GM18507 (cell line): Measurements from ENCODE around the gene ROR1.

Experiments used
- DNase-seq: peaks from one replicate; pipeline ENCODE4 v3.0.0; 2011; ENCODE audit warnings: low read depth; ENCODE audit not compliant: insufficient read length; ENCODE audit errors: extremely low spot score
- FAIRE-seq: peaks from 2 replicates; lab custom pipeline; 2011; peaks lifted over from hg19 to GRCh38; lab: Jason Lieb, UNC

The ROR1 gene

GRCh38 chr1:64133036-64133435 lies 359.2 kb downstream of the ROR1 start:
- DNase-seq (no peak), FAIRE-seq (no peak)

GRCh38 chr1:64135462-64136223 lies 361.8 kb downstream of the ROR1 start:
- DNase-seq (no peak), FAIRE-seq (no peak)

GRCh38 chr1:64136296-64136695 lies 362.5 kb downstream of the ROR1 start:
- no peak for DNase-seq
- FAIRE-seq: no peak

GRCh38 chr1:64136752-64137411 lies 363.1 kb downstream of the ROR1 start:
- FAIRE-seq (peak; percentile 79), DNase-seq (peak; percentile 17)

GRCh38 chr1:64137412-64137803 lies 363.6 kb downstream of the ROR1 start:
- no peak for FAIRE-seq
- DNase-seq: no peak

- DNase-seq (no peak), FAIRE-seq (no peak)
Measured at GRCh38 chr1:64139877-64140276, 366.1 kb downstream of the ROR1 start.

GRCh38 chr1:64140596-64140995 lies 366.8 kb downstream of the ROR1 start:
- DNase-seq (no peak), FAIRE-seq (no peak)

- no peak for DNase-seq
- FAIRE-seq: no peak
Measured at GRCh38 chr1:64147045-64147724, 373.4 kb downstream of the ROR1 start.

GRCh38 chr1:64147759-64148158 lies 373.9 kb downstream of the ROR1 start:
- FAIRE-seq (no peak), DNase-seq (no peak)

- DNase-seq (no peak), FAIRE-seq (no peak)
Measured at GRCh38 chr1:64150266-64150665, 376.4 kb downstream of the ROR1 start.

- DNase-seq: no peak
- no peak for FAIRE-seq
Measured at GRCh38 chr1:64150729-64151230, 377.0 kb downstream of the ROR1 start.

GRCh38 chr1:64155278-64155677 lies 381.5 kb downstream of the ROR1 start:
- no peak for DNase-seq
- no peak for FAIRE-seq

- FAIRE-seq (no peak), DNase-seq (no peak)
Measured at GRCh38 chr1:64161357-64161941, 387.6 kb downstream of the ROR1 start.

GRCh38 chr1:64162151-64162550 lies 388.3 kb downstream of the ROR1 start:
- DNase-seq: no peak
- no peak for FAIRE-seq

GRCh38 chr1:64162804-64163203 lies 389.0 kb downstream of the ROR1 start:
- DNase-seq (no peak), FAIRE-seq (no peak)

- DNase-seq (no peak), FAIRE-seq (no peak)
Measured at GRCh38 chr1:64163431-64163830, 389.6 kb downstream of the ROR1 start.

GRCh38 chr1:64163970-64164369 lies 390.2 kb downstream of the ROR1 start:
- no peak for FAIRE-seq
- no peak for DNase-seq

- FAIRE-seq (no peak), DNase-seq (no peak)
Measured at GRCh38 chr1:64166629-64167028, 392.8 kb downstream of the ROR1 start.

- FAIRE-seq: no peak
Measured at GRCh38 chr1:64167176-64167575, 393.4 kb downstream of the ROR1 start.

GRCh38 chr1:64171246-64171645 lies 397.4 kb downstream of the ROR1 start:
- no peak for FAIRE-seq
- no peak for DNase-seq

More at GRCh38 chr1:64167176-64167575, 393.4 kb downstream of the ROR1 start:
- no peak for DNase-seq
